Ecto neural progenitor cell (in vitro differentiated cells): ENCODE measurements around the gene ZNF354C.
A peak's percentile ranks its signal among the peaks of the same experiment; 100 is the strongest.

Experiments used
- DNase-seq: peaks from one replicate; pipeline ENCODE4 v3.0.0-alpha.2; 2018; ENCODE audit warnings: low spot score

The ZNF354C gene

GRCh38 chr5:179113945-179114641 lies 53.9 kb downstream of the ZNF354C start:
- peak; percentile 15 for DNase-seq

- DNase-seq = no peak
Observed at GRCh38 chr5:179114756-179115155, 54.6 kb downstream of the ZNF354C start.

GRCh38 chr5:179115307-179115706 lies 55.1 kb downstream of the ZNF354C start:
- DNase-seq = no peak

- DNase-seq = no peak
Observed at GRCh38 chr5:179115845-179116524, 55.8 kb downstream of the ZNF354C start.

- no peak for DNase-seq
Observed at GRCh38 chr5:179118338-179118737, 58.2 kb downstream of the ZNF354C start.

- peak; percentile 19 for DNase-seq
Observed at GRCh38 chr5:179118756-179119414, 58.7 kb downstream of the ZNF354C start.

GRCh38 chr5:179119415-179120170 lies 59.4 kb downstream of the ZNF354C start:
- DNase-seq = peak; percentile 21

- DNase-seq = peak; percentile 22
Observed at GRCh38 chr5:179120421-179120861, 60.3 kb downstream of the ZNF354C start.

- DNase-seq = peak; percentile 33
Observed at GRCh38 chr5:179120951-179121666, 60.9 kb downstream of the ZNF354C start.

- DNase-seq = peak; percentile 24
Observed at GRCh38 chr5:179121667-179122111, 61.5 kb downstream of the ZNF354C start.

- DNase-seq = peak; percentile 34
Observed at GRCh38 chr5:179122411-179123108, 62.4 kb downstream of the ZNF354C start.

- no peak for DNase-seq
Observed at GRCh38 chr5:179123109-179123426, 62.9 kb downstream of the ZNF354C start.

GRCh38 chr5:179123491-179124272 lies 63.5 kb downstream of the ZNF354C start:
- DNase-seq = peak; percentile 30

GRCh38 chr5:179124273-179124852 lies 64.2 kb downstream of the ZNF354C start:
- no peak for DNase-seq

- no peak for DNase-seq
Observed at GRCh38 chr5:179124853-179125788, 64.9 kb downstream of the ZNF354C start.

GRCh38 chr5:179125789-179126505 lies 65.8 kb downstream of the ZNF354C start:
- DNase-seq = no peak

GRCh38 chr5:179126506-179126991 lies 66.4 kb downstream of the ZNF354C start:
- DNase-seq = no peak
